Inflammatory macrophage (primary cell): ENCODE results near the gene GTF2F2.
"Not testable (repeated sequence)": the region's sequence is repeated elsewhere in the genome, so short reads cannot be mapped to it uniquely, and the experiment has no call there.

Experiments
- DNase-seq, 2 donors: peaks; one replicate each; pipeline ENCODE4 v3.0.0-alpha.2; 2020 to 2022

GTF2F2 gene

DNA sequence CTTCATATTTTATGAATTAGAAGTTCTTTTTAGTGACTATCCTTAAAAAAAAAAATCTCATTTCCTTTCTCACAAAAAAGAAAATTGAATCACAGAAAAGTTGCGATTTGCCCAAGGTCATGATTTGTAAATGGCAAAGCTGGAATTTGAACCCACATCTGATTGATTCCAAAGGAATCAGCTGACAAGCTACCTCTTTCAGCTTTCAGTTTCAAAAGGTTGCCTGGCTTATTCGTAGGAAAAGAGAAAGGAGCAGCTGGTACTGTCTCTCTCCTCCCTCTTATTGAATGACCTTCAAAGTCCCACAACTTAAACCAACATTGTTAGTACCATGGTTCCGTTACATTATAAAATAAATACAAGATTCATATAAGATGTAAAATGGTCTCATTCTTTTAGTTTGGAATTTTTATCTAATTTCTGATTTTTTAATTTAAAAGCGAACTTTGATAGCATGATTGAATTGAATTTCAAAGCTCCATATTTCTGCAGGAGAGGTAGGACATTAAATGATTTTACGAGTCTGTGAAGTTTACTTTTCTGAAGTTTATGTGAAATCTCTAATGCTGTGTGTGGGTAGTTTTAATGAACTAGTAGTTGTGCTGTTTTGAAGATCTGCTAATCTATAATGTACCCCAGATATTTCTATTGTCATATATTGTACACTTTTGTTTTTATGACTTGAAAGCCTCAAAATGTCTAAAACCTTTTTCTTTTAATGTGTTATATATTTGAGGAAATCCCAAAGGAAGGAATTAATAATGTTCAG lies 99.0 kb downstream of the GTF2F2 start:
- no peak for DNase-seq

DNA sequence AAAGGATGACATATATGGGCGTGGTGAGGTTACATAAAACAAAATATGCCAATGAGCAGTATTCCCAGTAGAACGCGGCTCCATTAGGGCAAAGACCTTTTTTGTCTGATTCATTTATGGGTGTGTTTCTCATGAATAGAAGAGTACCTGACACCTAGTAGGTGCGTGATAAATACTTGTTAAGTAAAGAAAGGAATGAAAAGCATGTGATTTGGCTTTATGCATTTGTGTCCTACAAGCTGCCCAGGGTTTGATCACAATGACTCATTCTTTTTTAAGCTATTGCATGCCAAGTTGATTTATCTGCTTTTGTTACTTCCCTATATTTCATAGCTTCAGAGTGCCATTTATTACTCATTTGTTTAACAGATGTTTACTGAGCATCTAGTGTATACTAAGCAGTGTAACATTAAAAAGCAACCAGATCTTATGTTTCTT lies 99.6 kb downstream of the GTF2F2 start:
- DNase-seq, result peak; percentile 46 to 66

DNA sequence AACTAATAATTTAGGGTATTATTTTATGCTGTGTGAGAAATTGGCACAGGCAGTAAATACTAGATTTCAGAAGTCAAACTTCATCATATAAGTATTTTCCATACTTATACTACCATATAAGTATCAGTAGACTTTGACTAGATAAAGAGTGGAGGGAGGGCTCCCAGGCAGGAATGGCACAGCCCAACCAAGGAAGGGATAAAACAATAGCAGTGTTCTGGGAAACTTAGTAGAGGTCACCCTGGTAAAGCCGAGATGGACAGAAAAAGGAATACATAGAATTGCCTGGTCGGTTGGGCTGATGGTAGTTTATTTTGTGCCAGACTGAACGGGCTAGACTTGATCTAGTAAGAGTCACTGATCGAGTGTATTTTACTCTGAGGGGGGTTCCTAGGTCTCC lies 100.1 kb downstream of the GTF2F2 start:
- no peak for DNase-seq

DNA sequence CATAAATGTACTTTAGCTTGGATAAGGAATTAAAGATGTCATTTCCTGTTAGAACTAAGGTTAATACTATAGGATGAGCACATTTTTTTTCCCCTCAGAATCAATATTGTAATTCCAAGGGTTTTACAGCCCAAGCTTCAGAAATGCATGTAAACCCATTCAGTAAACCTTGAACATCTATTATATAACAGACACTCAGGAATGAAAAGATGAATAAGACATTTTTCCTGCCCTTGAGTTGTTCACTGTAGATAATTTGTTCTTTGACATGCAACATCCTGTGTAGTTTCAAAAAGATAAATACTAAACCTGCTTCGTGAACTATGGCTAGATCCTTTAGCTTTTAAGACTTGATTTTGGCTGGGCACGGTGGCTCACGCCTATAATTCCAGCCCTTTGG lies 102.2 kb downstream of the GTF2F2 start:
- no peak for DNase-seq

DNA sequence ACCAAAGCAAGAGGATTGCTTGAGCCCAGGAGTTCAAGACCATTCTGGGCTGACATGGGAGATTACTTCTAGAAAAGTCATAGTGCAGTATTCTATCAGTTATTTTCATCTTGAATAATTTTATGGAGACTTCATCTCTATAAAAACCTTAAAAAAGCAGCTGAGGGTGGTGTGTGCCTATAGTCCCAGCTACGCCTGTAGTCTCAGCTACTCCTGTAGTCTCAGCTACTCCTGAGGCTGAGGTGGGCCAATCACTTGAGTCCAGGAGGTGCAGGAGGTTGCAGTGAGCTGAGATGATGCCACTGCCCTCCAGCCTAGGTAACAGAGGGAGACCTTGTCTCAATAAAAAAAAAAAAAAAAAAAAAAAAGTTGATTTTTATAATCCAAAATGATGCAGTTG lies 102.6 kb downstream of the GTF2F2 start:
- DNase-seq, result no peak

DNA sequence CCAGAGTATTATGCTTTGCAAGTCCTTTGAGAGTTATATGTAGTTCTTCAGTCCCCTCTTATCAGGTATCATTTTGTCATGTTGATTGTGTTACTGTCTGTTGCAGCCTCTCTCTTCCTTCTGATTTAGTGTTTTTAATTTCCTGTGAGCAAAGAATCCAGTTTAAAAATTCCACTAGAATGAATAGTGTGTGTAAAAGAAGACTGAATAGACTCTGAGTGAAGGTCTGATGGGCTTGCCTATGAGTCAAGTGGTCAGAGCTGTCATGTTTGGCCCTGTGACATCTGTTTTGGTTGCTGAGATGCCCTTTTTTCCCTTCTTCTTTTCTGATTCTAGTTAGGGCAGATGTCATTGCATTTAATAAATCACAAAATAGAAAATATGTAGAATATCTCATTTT lies 103.9 kb downstream of the GTF2F2 start:
- no peak for DNase-seq

DNA sequence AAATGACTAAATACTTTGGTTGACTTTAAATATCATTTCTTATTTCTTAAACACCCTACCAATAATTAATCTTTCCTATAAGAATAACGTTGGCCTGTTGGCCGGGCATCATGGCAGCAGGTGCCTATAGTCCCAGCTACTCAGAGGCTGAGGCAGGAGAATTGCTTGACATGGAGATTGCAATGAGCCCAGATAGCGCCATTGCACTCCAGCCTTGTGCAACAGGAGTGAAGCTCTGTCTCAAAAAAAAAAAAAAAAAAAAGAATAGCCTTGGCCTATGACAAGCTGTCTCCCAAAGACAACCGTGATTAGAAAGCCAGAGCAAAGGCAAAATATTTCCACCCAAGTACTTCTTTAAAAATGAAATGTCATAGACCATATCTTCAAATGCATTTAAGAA lies 105.1 kb downstream of the GTF2F2 start:
- no peak for DNase-seq

DNA sequence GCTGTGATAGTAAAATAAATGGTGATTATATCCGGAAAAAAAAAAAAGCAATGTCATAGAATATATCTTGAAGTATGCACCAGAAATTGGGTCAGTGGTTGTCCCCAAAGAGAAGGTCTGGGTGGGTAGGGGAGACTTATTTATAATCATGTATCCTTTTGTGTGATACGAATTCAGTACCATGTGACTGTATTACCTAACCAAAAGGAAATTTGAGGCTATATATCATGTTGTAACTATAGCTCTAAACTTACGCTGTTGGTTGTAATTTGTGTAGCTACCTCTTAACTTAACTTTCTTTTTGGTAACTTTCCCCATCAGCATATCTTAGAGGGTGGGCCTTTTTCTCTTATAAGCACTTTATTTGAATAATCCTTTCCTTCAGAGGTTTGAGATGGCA lies 105.7 kb downstream of the GTF2F2 start:
- no peak for DNase-seq

DNA sequence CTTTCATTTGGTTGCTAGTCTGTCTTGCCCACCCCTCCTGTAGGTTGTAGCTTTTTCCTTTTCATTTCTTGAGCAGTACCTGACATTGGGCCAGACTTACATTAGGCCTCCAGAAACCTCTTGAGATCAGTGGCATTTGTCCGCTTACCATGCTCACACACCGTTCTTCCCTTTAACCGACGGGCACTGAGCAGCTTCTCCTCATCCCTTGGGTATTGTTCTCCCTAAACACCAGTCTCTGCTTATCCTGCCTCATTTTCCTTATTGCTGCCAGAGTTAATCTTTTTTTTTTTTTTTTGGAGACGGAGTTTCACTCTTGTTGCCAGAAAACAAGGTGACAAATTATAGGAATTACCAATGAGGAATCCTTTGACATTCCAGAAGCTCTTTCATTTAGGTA lies 107.7 kb downstream of the GTF2F2 start:
- DNase-seq, result no peak

DNA sequence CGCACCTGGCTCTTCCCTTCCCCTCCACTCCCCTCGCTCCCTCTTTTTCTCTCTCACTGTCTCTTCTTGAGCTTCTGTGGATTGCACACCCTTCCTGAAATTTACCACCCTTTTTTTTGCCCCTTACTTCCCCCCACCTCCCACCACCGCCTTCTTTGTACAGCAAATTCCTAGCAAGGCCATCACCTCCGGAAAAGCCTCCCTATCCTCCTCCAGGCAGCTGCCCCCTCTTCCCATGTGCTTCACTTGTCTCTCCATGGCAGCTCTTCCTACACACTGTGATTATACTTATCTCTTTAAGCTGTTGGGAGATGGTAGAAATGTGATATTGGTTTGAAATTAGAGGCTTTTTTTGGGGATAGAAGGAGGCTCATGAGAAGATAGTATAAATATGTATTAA lies 108.9 kb downstream of the GTF2F2 start:
- no peak for DNase-seq

DNA sequence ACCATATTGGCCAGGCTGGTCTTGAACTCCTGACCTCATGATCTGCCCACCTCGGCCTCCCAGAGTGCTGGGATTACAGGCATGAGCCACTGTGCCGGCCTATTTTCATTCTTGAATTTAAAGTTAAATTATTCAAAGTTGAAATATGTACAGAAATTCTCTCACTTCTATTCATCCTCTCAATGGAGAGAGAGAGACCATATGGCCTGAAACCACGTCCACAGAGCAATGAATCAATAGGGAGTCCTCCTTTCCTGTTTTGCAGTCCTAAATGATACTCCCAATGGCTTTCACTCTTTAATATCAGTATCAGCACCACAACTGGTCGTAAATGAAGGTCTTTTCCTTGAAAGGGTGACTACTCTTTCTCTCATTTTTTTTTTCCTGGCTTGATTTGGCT lies 111.0 kb downstream of the GTF2F2 start:
- DNase-seq, result no peak

DNA sequence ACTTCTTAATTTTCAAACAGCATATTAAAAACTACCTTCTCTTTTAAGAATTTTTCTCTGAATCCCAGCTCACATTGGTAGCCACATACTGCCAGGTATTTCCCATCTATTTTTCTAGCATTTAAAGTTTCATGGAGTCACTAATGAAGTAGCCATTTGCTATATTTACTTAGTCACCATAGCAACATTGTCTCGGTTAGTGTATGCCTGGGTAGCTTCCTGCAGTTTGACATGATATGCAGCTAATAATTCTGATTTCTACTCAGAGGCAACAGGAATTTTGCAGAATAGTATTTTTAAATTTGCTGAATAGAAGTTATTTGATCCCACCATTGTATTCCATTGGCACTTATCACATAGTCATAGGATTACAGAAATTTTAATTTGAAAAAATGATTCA lies 111.4 kb downstream of the GTF2F2 start:
- DNase-seq, result no peak

DNA sequence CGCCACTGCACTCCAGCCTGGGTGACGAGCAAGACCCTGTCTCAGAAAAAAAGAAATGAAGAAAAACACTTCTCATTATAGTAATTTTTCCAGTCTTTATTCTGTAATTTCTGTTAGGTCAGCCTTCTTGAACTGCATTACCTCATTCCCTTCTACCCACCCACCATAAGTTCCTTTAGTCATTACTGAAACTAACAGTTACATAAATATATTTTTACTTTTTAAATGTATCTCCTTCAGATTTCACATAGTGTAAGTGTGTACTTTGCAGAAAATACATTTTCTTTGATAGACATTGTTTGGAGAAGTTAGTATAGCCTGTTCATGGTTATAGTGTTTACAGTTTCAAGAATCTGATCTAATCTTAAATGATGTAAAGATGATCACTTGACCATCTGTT lies 112.3 kb downstream of the GTF2F2 start:
- DNase-seq, result peak; percentile 4 to 34

DNA sequence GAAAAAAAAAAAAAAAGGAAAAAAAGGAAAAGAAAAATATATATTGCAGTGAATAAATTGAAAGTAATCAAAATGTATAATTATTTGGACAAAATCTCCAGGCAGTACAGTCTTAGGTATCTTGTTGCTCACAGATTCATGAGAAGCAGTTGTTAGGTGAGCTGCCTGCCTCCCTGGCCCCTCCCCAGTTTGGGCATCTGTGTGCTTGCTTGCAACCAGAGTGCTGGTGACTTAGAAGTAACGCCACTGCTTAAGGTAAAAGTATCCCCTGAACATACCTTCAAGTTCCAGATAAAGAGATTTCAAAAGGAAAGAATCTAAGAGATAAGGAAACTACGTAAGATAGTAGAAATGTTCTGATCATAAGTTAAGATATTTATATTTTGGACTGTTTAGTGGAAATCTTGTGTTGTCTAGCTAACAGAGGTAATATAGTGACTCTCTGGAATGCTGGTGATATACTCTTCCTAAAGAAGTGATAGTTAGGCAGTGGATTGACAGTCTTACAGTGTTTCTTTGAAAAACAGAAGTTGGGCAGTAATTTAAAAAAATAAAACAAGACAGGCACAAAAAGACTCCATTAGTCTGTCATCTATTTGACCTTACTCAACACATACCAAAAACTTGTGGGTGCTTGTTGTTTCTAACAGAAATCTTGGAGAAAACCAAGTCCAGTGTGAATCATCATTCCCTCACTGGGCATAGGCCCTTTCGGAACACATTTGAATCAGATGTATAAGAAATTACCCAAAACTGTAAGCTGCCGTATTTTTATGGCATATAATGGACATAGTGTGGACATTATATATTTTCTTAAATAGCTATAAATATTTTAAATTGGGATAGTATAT lies 118.9 kb downstream of the GTF2F2 start:
- DNase-seq, result peak; percentile 9 to 11

DNA sequence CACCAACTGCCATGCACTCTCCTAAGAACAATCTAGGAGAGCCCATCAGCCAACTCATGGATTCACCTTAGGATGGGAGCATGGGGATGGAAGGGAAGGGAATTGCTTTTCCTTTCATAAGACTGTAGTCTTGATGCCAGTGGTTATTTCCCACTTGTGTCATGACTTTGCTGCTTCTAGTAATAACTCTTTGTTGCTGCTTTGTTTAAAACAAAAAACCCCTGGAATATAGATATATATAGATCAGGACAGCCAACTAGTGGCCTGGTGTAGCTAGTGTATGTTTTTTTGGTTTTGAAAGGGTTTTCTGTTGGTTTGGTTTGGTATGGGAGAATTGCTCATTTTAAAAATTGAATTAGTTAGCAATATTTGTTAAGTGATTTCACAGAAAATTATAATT lies 119.8 kb downstream of the GTF2F2 start:
- no peak for DNase-seq

DNA sequence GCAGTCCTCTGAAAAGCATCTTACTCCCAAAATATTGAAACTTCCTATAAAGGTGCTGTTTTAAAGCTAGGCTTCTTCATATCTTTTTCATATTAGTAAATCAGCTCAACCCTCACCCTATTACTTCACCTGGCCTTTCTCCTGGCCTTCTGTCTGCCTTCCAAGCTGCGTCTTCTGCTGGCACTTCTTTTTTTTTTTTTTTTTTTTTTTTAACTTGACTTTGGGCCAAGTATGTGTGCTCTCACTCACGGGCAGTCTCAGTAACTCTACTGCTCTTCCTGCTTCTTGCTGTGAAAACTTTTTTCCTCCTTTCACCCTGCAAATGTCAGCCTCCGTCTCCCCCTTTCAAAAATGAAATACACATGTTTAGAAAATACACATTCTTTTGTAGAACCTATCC lies 121.8 kb downstream of the GTF2F2 start:
- DNase-seq, result no peak

DNA sequence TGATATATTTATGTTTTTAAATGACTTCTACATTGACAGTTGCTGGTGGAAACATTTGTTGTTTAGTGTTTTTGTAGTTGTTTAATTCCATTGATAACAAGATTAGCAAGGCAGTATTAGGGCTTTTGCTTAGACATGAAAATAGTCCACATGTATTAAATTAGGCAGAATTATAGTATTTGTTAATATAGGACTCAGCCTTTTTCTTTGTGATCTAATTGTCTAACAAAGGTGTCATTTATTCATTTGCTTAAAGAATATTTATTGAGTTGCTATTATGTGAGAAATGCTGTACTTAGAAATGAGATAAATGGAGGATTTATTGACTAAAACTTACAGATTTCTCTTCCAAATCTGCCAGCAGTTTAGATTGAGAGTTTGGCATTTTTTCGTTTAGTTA lies 122.2 kb downstream of the GTF2F2 start:
- DNase-seq, result no peak

DNA sequence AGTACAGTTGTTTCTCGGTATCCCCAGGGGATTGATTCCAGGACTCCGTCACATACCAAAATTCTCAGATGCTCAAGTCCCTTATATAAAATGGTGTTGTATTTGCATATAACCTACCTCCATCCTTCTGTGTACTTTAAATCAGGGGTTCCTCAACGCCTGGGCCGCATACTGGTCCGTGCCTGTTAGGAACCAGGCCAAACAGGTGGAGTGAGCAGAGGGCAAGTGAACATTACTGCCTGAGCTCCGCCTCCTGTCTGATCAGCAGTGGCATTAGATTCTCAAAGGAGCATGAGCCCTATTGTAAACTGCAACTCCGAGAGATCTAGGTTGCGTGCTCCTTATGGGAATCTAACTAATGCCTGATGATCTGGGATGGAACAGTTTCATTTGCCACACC lies 122.8 kb downstream of the GTF2F2 start:
- DNase-seq, result no peak

DNA sequence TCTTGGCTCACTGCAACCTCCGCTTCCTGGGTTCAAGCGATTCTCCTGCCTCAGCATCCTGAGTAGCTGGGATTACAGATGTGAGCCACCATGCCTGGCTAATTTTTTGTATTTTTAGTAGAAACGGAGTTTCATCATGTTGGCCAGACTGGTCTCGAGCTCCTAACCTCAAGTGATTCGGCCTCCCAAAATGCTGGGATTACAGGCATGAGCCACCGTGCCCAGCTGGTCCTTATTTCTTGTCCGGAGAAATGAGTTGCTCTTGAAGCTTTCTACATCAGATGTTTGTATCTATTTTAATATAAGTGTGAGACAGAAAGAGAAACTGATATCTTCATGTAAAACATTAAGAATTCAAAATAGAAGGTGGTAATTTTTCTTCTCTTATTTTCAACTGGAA lies 124.4 kb downstream of the GTF2F2 start:
- not testable (repeated sequence) for DNase-seq

DNA sequence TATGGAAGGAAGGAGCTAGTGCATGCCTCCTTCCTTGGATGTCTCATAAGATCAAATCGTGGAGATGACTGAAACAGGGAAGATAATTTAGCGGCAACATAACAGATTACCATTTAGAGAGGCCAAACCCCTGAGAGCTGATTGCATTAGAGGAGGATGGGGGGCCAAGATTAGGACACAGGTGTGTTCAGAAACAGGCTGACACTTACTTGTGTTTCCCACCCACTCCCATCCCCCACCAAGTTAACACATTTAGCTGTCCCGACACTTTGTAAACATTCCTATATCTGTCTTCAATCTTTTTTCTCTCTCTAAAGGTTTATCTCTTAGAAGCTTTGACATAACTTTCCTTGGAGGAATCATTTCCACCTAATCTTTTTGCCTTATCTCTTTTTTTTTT lies 129.4 kb downstream of the GTF2F2 start:
- DNase-seq, result no peak

DNA sequence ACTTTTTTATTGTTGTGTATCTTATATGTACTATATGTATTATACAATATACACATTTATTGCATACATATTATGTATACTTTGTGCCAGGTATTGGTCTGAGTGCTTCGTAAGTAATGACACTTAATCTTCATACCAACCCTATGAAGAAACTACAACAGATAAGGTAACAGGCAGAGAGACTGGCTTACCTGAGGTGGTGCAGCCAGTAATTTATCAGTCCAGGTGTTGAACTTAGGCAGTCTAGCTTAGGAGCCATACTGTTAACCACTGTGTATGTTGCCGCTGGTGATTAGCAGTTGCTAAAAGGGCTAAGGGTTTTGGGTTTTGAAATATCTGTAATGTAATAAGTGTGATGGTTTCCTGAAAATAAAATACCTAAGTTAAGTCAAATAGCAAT lies 134.1 kb downstream of the GTF2F2 start:
- no peak for DNase-seq

DNA sequence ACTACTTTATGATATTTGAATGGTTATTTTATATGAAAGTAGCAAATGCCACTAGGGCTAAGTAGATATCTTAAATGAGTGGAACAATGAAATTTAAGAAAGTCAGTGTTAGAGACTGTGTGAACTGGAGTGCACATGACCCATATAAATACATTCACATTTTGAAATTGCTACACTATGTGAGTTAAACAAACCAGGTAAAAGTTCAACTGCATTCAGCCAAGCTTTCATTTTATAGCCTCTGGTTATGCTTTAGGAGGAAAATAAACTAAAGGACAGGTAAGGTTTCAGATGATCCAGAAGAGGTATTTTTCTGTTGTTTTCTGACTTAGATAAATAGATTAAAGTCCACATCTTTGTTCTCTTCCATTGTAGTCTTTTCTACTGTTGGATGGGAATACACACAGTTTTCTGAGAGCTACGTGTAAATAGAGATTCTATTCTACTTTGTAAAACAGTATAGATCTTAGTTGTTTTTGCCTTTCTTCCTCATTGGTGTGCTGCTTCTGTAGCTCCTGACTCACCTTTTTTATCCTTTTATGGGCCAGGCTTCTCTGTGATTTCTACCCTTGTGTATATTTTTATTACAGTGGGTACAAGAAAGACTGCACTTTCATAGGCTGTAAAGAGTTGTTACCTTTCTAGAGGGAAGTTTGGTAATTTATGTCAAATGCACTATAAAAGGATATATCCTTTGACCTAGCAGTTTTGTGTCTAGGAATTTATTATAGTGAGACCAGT lies 135.1 kb downstream of the GTF2F2 start:
- DNase-seq, result no peak

DNA sequence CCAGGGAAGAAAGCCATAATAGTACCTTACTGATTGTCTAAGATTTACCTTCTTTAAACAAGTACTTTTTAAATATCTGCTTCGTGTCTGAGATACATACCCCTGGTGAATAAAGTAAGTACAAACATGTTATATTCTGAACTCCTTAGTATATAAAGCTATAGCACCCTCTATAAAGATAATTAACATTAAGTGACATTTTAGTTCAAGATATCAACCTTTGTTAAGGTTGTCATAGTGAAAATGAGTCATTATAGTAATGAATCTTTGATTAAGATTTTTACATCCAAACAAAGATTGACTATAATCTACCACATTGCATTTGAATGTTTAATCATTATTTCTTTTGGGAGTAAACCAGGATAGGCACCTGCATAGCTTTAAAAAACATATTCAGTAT lies 135.9 kb downstream of the GTF2F2 start:
- no peak for DNase-seq
